OCI-LY1 (cell line): ENCODE data around the gene DPP6.

Experiments
- H2AFZ ChIP-seq: fragments of 200-600 bp; sonication (generic), shearing (Covaris generic); 2 replicates; pipeline ENCODE4 v1.6.0; 2014; ENCODE audit warnings: antibody characterized with exemption, mild to moderate bottlenecking, low read length
- H3F3A ChIP-seq: fragments of 200-600 bp; sonication (generic), shearing (Covaris generic); 2 replicates; pipeline ENCODE4 v1.6.0; 2014; ENCODE audit warnings: mild to moderate bottlenecking, antibody characterized with exemption, low read length, moderate library complexity; ENCODE audit not compliant: insufficient read depth
- H3K27ac ChIP-seq: fragments of 200-600 bp; sonication (generic); 2 replicates; pipeline ENCODE4 v1.5.1; 2014; ENCODE audit warnings: low read length, mixed run types, mild to moderate bottlenecking, low read depth; ENCODE audit not compliant: poor library complexity, severe bottlenecking
- H3K27me3 ChIP-seq: fragments of 200-600 bp; sonication (generic); 2 replicates; pipeline ENCODE4 v1.6.0; 2014; ENCODE audit warnings: antibody characterized with exemption, mild to moderate bottlenecking, low read length, moderate library complexity; ENCODE audit not compliant: insufficient read depth
- H3K36me3 ChIP-seq: fragments of 200-600 bp; sonication (generic); 2 replicates; pipeline ENCODE4 v1.6.1; 2014; ENCODE audit warnings: mild to moderate bottlenecking, antibody characterized with exemption, low read length, moderate library complexity, mixed read lengths; ENCODE audit not compliant: insufficient read depth
- H3K4me1 ChIP-seq: fragments of 200-600 bp; sonication (generic); 2 replicates; pipeline ENCODE4 v1.5.1; 2014; ENCODE audit warnings: mild to moderate bottlenecking, low read length, moderate library complexity; ENCODE audit not compliant: insufficient read depth, severe bottlenecking
- H3K4me2 ChIP-seq: fragments of 200-600 bp; sonication (generic), shearing (Covaris generic); 2 replicates; pipeline ENCODE4 v1.6.1; 2014; ENCODE audit warnings: low read length
- H3K4me3 ChIP-seq: fragments of 200-600 bp; sonication (generic); 2 replicates; pipeline ENCODE4 v1.5.1; 2014; ENCODE audit warnings: low read length, low read depth, mild to moderate bottlenecking, mixed read lengths; ENCODE audit not compliant: poor library complexity, severe bottlenecking
- H3K79me2 ChIP-seq: fragments of 200-600 bp; shearing (Covaris generic); 2 replicates; pipeline ENCODE4 v1.6.1; 2016; ENCODE audit warnings: mixed run types, low read length, mixed read lengths; ENCODE audit not compliant: insufficient read depth
- H3K9ac ChIP-seq: fragments of 200-600 bp; sonication (generic), shearing (Covaris generic); 2 replicates; pipeline ENCODE4 v1.6.1; 2014; ENCODE audit warnings: mild to moderate bottlenecking, low read length, mixed read lengths
- H3K9me2 ChIP-seq: fragments of 200-600 bp; sonication (generic), shearing (Covaris generic); 2 replicates; pipeline ENCODE4 v1.6.1; 2014; ENCODE audit warnings: low read depth, mild to moderate bottlenecking, low read length, mixed read lengths
- H3K9me3 ChIP-seq: fragments of 200-600 bp; shearing (Covaris generic); 2 replicates; pipeline ENCODE4 v1.6.1; 2014; ENCODE audit warnings: low read length, mixed read lengths
- H4K20me1 ChIP-seq: fragments of 200-600 bp; sonication (generic), shearing (Covaris generic); 2 replicates; pipeline ENCODE4 v1.6.0; 2016; ENCODE audit warnings: mild to moderate bottlenecking, low read length; ENCODE audit not compliant: insufficient read depth
- EZH2 ChIP-seq: fragments of 200-600 bp; sonication (generic), shearing (Covaris generic); IDR thresholded peaks from 2 replicates; pipeline ENCODE4 v1.8.0; 2017; ENCODE audit warnings: borderline replicate concordance, mixed run types, mild to moderate bottlenecking, antibody characterized with exemption, low read length, moderate library complexity, mixed read lengths
- TF ChIP-seq, protein P1 (sequence below): fragments of 200-600 bp; sonication (generic), shearing (Covaris generic); IDR thresholded peaks from 2 replicates; pipeline ENCODE4 v1.5.1; 2017; ENCODE audit warnings: mild to moderate bottlenecking, antibody characterized with exemption, low read length, moderate library complexity, mixed read lengths

DPP6 gene

GRCh38 chr7:154517768-154518167 lies 465.6 kb downstream of the DPP6 start:
- no peaks in the 10 kb centered on the region; the same call in 1 of the 2 replicates for H3K27me3 ChIP-seq
- H3K79me2 ChIP-seq, result no peaks in the 10 kb centered on the region
- no peak overlapping the region for H2AFZ ChIP-seq
- H3K9ac ChIP-seq, result no peak overlapping the region
- TF ChIP-seq EZH2, result no peak
- TF ChIP-seq, protein P1, sequence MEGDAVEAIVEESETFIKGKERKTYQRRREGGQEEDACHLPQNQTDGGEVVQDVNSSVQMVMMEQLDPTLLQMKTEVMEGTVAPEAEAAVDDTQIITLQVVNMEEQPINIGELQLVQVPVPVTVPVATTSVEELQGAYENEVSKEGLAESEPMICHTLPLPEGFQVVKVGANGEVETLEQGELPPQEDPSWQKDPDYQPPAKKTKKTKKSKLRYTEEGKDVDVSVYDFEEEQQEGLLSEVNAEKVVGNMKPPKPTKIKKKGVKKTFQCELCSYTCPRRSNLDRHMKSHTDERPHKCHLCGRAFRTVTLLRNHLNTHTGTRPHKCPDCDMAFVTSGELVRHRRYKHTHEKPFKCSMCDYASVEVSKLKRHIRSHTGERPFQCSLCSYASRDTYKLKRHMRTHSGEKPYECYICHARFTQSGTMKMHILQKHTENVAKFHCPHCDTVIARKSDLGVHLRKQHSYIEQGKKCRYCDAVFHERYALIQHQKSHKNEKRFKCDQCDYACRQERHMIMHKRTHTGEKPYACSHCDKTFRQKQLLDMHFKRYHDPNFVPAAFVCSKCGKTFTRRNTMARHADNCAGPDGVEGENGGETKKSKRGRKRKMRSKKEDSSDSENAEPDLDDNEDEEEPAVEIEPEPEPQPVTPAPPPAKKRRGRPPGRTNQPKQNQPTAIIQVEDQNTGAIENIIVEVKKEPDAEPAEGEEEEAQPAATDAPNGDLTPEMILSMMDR, result no peak
- H3K9me2 ChIP-seq, result no peaks in the 10 kb centered on the region
- H3K36me3 ChIP-seq, result no peaks in the 10 kb centered on the region
- H4K20me1 ChIP-seq, result no peaks in the 10 kb centered on the region
- H3K4me1 ChIP-seq, result no peaks in the 10 kb centered on the region
- H3F3A ChIP-seq, result no peaks in the 10 kb centered on the region
- H3K4me3 ChIP-seq, result no peak overlapping the region
- H3K9me3 ChIP-seq, result no peaks in the 10 kb centered on the region
- no peak overlapping the region for H3K27ac ChIP-seq
- no peak overlapping the region for H3K4me2 ChIP-seq

DNA sequence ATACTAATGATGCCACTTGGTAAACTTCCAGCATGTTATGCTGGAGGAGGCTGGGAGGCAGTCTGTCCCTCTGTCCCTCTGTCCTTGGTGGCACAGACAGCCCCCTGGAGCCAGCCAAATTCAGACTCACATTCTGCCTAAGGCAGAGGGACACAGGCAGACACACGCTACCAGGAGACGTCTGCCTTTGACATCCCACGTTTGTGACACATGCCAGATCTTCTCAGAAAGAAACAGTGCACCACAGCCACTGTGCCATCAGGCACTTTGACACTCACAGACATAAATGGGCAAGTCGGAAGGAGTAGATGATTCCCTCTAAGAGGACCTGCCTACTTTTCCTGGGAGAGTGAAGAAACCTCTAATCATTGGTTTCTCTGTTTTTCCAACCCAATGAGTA lies 467.0 kb downstream of the DPP6 start:
- no peaks in the 10 kb centered on the region for H3K9me3 ChIP-seq
- H2AFZ ChIP-seq, result no peak overlapping the region
- no peaks in the 10 kb centered on the region for H3K9me2 ChIP-seq
- H3K27me3 ChIP-seq, result no peaks in the 10 kb centered on the region; the same call in 1 of the 2 replicates
- no peak overlapping the region for H3K27ac ChIP-seq
- no peak for TF ChIP-seq EZH2
- TF ChIP-seq, protein P1, result no peak
- H3K9ac ChIP-seq, result no peak overlapping the region
- no peaks in the 10 kb centered on the region for H3K36me3 ChIP-seq
- no peaks in the 10 kb centered on the region for H4K20me1 ChIP-seq
- H3K4me1 ChIP-seq, result no peaks in the 10 kb centered on the region
- H3K4me3 ChIP-seq, result no peak overlapping the region
- no peaks in the 10 kb centered on the region for H3F3A ChIP-seq
- no peaks in the 10 kb centered on the region for H3K79me2 ChIP-seq
- no peak overlapping the region for H3K4me2 ChIP-seq

DNA sequence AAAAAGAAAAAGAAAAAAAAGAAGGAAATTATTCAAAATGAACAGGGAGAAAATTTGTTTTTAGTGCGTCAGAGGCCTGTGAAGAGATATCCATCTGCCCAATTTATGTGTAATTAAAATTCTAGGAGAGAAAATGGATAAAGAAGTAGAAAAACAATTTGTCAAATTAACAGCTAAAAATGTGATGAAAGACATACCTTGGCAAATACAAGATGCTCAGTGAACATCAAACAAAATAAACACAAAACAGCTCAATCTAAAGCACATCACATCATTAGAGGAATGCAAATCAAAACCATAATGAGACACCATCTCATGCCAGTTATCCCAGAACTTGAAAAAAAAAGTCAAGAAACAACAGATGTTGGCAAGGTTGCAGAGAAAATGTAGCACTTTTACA lies 477.9 kb downstream of the DPP6 start:
- no peaks in the 10 kb centered on the region for H3K4me1 ChIP-seq
- no peaks in the 10 kb centered on the region for H4K20me1 ChIP-seq
- H3K27me3 ChIP-seq, result no peaks in the 10 kb centered on the region
- no peak overlapping the region for H2AFZ ChIP-seq
- no peaks in the 10 kb centered on the region for H3K9me3 ChIP-seq
- no peaks in the 10 kb centered on the region for H3K79me2 ChIP-seq
- no peak for TF ChIP-seq EZH2
- TF ChIP-seq, protein P1, result no peak
- H3K36me3 ChIP-seq, result no peaks in the 10 kb centered on the region
- no peaks in the 10 kb centered on the region for H3F3A ChIP-seq
- H3K9ac ChIP-seq, result no peak overlapping the region
- no peak overlapping the region for H3K4me2 ChIP-seq
- H3K4me3 ChIP-seq, result no peak overlapping the region
- H3K9me2 ChIP-seq, result no peaks in the 10 kb centered on the region; the same call in 1 of the 2 replicates
- H3K27ac ChIP-seq, result no peak overlapping the region
